ENCODE measurements around the gene PKM.

PKM gene

DNA sequence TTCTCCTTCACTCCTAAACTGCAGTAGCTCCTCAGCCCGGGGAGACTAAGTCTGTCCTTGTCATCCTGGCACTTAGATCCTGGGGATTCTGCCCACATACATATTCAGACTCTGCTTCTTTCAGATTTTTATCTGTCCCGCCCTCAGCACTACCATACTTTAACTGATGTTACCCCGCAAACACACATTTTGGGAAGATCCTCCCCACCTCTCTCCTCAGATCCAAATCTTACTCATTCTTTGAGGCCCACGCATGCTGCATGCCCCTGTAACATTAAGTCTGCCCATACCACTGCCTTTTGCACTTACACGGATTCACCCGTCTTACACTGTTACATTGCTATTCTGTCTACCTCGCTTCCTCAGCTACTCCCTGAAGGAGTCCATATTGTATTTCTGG is 76.7 kb downstream of the PKM start:
- FAIRE-seq = no peak

DNA sequence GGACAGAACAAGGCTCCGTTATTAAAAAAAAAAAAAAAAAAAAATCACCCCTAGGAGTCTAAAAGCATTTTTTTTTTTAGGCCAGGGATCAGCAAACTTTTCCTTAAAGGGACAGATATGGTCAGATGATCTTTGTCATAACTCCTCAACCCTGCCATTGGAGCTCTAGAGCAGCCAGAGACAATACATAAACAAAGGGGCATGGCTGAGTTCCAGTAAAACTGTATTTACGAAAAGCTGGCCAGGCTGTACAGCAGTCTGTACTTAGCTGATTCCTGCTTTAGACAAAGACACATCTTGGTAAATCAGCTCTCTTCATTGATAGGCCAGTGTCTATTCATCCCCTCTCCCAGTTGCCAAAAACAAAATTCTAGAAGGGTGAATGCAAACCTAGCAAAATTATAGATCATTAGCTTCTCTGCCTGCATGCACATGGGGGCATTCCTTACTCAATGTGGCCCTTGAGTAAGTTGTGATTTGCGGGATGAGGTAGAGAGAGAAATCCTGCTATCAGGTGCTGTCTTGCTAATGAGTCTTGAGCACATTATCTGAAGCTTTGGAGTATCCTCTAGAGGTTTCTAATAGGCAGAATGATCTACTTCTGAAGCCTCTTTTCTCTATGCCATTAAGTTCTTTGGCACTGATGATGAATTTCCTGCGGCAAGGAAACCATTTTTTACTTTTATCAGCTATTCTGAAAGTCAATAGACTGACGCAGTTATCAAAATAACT is 77.6 kb downstream of the PKM start:
- no peak for FAIRE-seq
